COLO668 (cell line): ENCODE results near the gene PALM3.

ENCODE experiments used
- DNase-seq: peaks from one replicate; lab custom pipeline; 2025; ENCODE audit not compliant: unreplicated experiment; lab: John Stamatoyannopoulos, UW

Gene PALM3, protein sequence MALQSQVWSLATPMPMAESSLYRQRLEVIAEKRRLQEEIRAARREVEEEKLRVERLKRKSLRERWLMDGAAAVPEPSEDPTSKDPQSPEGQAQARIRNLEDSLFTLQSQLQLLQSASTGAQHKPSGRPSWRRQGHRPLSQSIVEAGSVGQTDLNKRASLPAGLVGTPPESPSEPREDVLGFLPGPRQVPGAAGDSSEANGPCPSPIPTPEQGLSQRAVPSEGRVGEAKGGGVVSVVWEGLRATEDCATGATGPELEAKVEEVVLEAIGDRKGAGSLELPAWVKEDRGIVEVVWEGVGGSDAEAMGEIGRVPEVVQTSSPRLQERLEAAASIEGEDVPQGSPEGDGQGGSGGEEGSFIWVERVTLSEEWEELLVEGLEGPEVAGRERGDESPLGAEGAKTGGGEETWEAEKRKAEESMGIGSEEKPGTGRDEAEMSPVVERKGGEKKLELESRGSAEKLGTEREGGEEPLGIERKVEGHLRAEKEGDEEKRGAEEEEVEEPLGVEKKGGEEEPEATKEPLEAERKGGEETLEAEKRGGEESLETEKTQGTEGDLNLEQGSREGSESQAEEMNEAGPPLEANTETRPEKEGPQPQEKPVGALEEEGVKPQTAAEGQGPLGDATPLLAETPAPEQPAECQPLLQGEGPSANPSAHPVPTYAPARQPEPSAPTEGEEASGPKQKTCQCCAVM

DNA sequence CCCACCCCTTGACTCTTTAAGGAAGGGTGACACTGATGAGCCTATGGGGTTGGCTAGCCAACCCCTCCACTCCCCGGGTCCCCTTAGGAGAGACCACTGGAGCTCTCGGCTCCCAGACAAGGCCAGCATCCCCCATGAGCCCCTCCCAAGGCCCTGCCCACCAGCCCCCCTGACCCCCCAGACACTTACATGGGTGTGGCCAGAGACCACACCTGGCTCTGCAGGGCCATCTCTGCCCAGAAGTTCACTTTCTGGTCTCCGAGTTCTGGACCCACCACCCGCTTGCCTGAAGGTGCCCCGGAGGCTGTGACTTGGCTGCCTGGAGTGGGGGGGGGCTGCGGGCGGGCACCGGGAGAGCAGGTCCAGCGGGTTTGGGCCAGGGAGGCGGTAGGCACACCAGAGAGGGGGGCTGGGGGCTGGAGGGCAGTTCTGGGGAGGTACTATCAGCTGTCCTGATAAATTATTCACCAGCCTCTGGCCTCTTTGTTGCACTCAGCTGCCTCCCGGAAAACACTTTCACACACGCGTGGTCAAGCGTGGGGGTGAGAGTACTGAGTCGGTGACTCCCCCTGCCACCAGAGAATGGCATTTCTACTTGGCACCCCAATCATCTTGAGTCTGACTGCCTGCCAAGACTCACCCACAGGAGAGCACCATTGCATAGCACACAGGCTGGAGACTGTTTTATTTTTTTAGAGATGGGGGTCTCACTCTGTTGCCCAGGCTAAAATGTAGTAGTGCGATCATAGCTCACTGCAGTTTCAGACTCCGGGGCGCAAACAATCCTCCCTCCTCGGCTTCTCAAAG, at the start of gene PALM3:
Gene PALM3, minus strand, starts transcription at position 326 of the 807 bp plus-strand sequence. Its CDS starts 96 bp downstream, at position 230.
- DNase-seq, result peak; percentile 22

DNA sequence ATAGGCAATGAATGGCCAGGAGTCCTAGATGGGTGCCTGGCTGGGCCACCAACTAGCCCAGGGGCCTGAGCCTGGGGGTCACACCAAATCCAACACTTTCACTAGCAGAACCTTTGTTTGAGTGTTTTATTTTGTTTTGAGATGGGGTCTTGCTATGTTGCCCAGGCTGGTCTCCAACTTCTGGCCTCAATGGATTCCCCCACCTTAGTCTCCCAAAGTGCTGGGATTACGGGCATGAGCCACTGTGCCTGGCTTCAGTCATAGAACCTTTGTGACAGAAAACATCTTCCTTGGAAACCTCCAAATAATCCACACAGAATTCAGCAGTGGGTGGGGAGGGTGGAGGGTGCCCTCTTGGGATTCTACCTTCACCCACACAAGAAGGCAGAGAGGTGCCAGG, 49.6 kb upstream of the PALM3 start:
- no peak for DNase-seq

DNA sequence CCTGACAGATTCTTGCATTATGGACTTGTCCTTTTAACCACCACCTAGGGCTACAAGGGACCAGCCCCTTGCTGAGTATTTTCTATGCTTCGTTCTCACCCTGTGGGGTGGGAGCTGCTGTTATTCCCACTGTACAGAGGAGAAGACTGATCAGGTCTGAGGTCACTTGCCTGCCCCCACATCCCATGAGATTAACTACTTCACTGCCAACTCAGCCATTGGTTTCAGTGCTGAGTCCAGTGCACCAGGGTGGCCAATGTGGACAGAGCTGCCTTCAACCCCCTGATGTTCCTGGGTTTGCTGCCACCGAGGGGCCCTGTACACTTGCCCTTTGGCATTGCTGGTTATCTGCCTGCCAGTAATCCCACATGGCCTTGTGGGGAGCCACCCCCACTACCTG, 48.8 kb upstream of the PALM3 start:
- no peak for DNase-seq

DNA sequence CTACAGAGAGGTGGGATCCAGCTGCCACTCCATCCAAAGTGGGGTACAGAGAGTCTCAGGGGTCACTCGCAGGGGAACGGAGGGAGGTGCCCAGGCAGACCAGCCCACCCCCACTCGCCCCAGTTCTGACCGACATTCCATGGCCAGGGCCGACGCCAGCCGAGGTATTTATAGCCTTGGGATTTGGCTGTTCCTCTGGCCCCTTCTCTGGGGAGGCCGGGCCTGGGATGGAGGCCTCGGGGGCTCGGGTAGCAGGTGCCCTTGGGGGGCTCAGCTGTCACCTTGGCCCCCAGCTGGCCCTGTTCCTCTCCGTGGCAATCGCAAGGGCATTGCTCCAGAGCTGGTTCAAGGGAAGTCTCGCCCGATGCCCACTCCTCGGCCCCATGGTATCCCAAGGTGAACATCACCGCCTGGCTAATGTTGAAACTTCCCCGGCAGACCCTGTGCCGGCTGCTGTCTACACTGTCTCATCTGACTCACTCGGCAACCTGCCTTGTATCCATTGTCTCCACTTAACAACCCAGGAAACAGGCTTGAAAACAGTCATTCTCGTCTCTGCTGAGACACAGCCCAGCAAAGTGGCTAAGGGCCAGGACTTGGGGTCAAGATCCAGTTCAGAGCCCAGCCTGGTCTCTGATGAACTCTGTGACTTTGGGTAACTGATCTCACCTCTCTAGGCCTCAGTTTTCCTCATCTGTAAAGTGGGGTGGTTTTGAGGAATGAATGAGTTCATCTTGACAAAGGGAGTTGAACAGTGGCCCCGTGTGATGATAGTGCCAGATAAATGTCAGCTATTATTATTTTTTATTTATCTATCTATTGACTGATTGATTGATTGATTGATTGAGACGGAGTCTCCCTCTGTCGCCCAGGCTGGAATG, 45.9 kb upstream of the PALM3 start:
- DNase-seq, result no peak

DNA sequence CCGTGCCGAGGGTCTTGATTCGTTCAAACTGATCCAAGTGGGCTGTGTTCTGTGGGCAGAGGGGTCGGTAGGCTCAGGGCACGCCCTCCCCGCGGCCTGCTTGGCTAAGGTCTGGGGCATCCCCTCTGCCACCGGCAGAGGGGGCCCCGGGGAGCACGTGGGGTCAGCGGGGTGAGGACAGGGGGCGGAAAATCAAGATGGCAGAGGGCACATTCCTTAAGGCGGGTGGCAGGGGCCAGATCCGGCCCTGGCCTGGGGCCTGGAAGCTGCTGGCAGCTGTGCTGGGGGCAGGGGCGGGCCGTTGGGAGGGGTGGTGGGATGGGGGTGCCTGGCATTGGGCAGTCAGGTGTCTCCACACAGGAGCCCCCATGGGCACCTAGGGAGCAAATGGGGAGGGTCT, 45.0 kb upstream of the PALM3 start:
- DNase-seq, result no peak

DNA sequence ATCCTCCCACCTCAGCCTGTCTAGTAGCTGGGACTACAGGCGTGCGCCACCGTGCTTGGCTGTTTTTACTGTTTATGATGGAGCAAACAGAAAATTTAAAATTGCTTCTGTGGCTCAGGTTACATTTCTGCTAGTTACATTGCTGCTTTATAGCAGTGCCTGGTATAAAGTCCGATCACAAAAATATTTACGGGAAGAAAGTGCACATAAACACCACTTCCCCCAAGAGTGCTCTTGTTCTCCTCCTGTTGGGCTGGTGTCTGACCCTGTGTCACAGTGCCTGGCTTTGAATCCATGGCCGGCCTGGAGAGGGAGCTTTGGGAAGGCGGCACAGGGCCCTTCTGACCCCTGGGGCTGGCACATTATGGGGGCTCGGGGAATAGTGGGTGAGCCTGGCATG, 43.8 kb upstream of the PALM3 start:
- DNase-seq, result no peak

DNA sequence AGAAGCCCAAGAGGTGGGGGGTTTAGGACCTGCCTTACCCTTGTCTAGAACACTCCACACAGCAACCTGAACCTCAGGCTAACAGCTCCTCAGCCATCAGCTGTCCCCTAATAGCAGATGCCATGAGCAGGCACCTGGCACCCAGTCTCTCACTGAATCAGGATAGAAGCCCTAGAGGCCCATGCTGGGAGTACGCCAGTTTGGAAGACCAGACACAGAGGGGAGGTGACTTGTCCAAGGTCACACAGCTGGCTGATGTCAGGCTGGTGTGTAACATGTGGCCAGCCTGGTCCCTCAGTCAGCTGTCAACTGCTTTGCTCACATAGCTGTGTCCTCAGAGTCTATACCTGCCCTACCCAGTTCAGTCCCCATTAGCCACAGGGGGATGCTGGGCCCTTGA, 41.4 kb upstream of the PALM3 start:
- DNase-seq, result no peak

DNA sequence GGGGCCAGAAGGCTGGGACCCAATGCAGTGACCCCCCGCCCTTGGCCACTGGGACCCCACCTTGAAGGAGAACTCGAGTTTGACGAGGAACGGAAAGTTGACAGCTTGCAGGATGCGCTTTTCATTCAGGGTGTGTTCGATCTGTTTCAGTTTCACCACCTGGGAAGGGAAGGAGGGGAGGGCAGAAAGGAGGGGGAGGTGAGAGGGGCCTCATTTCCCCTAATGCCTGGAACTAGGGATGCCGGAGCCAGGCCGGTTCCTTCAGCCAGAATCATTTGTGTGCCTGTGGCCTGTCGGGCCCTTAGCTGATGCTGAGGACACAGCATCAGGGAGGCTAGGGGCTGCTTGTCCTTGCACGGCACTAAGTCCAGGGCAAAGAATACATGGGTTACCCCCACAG, 40.9 kb upstream of the PALM3 start:
- no peak for DNase-seq

DNA sequence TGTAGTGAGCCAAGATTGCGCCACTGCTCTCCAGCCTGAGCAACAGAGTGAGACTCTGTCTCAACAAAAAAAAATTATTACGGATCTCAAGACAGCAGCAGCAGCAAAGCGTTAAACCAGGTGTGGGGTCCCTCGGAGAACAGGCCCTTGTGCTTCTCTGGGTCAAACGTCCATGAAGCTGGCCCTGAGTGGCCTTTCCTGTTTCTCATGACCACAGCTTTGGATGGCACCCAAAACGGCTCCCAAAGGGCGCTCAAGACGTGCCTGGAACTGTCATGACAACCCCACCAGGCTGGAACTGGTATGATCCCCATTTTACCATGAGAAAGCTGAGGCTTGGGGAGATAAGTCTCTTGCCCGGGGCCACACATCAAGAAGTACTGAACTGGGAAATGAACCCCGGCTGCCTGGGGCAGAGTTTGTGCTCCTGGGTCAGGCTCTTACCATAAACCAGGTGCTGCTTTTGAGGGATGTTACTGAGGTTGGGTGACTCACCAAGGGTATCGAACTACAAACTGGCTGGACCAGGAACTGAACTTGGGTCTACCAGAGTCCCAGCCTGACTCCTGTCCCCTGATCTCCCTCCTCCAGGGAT, 40.3 kb upstream of the PALM3 start:
- DNase-seq, result no peak

DNA sequence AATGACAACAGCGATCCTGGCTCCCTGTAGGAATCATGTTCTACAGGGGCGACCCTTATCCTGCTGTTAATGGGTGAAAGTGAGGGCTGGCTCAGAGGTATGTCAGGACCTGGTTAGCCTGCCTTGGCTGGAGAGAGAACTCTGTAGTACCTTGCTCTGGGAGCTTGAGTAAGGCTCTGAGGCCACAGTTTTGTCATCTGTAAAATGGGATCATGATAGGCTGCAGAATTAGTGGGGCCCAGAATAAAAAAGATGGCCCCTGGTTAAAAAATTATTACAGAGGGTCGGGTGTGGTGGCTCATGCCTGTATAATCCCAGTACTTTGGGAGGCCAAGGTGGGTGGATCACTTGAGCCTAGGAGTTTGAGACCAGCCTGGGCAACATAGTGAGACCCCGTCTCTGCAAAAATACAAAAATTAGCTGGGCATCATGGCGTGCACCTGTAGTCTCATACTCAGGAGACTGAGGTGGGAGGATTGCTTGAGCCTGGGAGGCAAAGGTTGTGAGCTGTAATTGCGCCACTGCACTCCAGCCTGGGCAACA, 39.2 kb upstream of the PALM3 start:
- no peak for DNase-seq

DNA sequence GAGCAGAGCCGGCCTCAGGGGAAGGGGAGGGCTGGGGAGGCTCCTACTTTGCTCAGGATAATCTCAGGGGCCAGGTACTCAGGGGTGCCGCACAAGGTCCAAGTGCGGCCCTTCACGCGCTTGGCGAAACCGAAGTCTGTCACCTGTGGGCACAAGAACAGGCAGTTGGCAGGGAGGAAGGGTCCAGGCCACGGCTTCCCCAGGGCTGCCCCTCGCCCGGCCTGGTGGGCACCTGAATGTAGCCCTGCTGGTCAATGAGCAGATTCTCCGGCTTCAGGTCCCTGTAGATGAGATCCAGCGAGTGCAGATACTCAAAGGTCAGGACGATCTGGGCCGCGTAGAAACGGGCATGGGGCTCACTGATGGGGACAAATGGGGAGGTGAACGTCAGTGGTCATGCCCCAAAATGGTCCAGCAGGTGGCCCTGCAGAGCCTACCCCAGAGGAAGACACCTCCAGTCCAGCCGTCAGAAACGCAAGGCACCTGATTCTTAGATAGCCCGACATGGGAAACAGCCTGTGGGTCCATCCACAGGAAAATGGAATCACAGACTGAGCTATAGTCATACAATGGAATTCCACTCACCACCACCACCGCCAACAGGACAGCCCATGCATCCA, 35.8 kb upstream of the PALM3 start:
- no peak for DNase-seq

DNA sequence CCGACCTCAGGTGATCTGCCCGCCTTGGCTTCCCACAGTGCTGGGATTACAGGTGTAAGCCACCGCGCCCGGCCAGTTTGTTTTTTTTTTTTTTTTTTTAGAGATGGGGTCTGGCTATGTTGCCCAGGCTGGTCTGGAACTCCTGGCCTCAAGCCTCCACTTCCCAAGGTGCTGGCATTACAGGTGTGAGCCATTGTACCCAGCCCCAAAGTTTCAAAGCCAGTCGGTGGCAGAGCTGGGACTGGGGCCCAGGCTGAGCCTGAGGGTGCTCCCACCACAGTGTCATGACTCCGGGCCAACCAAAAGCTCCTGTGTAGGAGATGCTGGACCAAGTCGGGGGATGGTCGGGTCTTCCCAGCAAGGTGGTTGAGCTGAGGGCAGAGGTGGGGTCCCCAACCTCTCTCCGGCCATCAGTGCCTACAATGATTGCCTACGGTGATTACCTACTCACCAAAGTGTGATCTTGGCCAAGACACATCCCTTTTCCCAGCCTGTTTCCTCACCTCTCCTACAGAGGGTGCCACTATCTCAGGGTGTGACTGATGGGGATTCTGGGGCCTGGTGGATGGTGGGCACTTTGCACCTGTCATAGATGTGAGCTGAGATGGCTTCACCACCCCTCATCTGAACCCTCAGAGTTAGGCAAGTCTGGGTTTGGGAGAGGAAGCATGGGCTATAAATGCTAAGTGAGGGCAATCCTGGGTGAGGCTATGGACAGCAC, 34.6 kb upstream of the PALM3 start:
- DNase-seq, result no peak

DNA sequence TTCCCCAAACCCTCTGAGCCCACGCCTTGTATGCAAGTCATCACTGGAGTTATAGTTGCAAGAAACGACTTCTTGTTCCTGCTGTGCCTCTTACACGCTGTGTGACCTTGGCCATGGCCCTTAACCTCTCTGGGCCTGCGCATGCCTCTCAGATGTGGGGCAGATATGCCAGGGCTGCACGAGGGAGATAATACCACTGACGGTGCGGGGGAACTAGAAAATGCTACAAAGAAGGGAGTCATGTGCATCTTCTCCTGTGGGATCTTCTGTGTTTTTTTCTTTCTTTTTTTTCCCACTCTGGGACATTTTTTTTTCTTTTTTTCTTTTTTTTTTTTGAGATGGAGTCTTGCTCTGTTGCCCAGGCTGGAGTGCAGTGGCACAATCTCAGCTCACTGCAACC, 33.0 kb upstream of the PALM3 start:
- no peak for DNase-seq

DNA sequence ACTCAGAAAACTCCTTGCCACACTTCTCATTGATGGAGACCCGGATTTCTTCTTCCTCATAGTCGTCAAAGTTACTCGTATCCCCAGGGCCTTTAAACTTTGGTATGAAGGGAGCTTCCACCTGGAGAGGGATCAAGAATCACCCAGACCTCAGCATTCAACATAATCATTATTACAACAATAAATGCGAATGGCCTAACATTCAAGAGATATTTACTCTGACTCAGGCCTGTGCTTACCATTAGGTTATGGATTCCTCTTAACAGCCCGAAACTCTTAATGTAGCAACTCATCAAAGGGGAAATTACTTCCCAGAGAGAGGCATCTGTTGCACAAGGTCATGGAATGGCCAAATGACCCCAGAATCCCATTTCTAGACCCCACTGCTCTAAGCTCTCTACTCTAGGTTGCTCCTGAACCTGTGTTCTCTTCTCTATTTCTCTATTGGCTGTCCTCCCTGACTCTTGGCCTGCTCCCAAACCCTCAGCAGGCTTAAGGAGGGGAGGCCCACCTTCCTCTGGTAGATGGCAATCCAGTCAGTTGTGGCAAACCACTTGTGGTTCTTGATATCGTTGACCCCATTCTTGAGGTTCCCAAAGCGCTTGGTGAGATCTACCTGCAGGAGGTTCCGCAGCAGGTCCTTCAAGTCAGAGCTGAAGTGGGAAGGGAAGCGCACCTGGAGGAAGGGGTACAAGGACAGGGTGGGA, 31.4 kb upstream of the PALM3 start:
- DNase-seq, result no peak

DNA sequence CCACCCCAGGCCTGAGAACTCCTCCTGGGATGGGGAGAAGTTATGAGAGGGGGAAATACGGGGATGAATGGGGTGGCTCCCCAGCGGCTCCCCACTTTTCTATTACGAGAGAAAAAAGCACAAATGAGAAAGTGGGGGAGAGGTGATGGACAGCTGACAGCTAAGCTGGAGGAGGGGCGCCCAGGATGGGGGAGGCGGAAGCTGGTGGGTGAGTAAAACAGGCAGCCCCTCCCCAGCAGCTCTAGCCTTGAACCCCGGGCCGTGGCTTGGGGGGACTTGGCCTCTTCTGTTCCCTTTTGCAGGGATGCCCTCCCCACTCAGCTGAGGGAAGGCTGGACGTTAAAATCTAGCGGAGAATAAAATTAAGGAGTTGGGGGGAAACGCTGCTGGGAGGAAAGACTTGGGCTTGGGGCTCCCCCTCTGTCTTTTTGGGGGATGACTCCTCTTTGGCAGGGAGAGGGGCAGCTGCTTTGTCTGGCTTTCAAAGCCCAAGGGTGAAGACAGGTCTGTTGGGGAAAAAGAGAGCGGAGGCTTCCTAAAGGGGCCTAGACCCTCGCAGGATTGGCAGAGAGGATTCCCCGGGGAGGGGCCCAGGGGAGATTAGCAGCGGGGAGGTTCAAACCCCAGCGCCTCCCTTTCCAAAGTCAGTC, 30.1 kb upstream of the PALM3 start:
- no peak for DNase-seq

DNA sequence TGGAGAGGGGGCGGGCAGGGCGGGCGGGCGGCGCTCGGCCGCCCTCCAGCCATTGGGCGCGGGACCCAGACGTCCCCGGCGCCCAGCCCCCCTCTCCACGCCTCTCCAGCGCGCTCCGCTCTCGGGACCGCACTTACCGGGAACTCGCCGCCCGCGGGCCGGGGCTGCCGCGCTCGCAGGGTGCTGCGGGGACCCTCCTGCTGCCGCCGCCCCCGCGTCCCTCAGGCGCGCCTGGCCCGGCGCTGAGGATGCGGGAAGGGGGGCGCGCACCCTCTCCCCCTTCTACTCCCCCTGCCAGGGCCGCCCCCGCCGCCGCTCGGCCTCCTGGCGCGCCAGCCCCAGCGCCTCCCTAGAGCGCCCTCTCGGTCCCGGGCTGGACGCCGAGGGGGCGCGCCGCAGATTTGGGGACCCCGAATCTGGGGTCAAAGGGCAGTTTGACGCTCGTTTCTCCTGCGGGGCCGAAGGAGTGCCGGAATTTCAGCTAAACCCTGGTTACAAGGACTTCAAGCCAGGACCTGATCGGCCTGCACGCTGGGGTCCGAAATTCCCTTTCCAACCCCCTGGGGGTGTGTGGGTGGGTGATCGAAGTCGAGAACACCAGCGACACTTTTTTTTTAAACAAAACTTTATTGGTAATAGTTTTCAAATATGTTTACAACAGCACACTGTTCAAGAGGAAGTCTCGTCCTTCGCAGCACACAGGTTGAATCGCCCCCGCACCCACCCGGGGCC, 29.4 kb upstream of the PALM3 start:
- peak; percentile 87 for DNase-seq

DNA sequence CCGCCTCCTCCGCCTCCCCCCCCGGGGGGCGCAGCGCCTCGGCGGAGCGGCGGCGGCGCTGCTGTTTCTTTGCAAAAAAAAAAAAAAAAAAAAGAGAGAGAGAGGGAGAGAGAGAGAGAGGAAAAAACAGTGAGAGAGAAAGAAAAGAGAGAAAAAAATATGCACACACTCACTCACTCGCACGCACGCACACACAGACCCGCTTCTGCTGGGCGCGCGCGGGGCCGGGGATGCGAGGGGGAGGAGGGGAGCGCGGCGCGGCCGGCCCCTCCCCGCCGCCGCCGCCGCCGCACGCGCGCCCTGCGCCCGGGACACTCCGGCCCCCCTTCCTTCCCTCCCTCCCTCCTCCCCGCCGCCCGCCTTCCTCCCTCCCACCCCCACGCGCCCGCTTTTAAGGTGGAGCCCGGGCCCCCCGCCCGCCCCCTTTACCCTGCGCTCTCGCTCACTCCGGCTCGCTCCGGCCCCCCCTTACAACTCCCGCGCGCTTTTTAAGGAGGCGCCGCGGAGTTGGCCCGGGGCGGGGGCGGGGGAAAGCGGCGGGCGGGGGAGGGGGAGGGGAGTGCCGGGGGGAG, 28.7 kb upstream of the PALM3 start, which contains the start of gene SAMD1:
Gene SAMD1, minus strand, starts transcription at position 243 of the 572 bp plus-strand sequence.
- peak; percentile 87 for DNase-seq
